Transverse colon (tissue), 4 donors: ENCODE measurements around the gene PGAM2. TPM values are rescaled to one million over a fixed set of nuclear protein-coding genes. Genes with fewer than 3 reads are reported as not detected.

ENCODE experiments used
- DNase-seq: peaks from one replicate; pipeline ENCODE4 v3.0.0-alpha.2; 2019
- H3K27ac ChIP-seq, 4 donors: fragments of 200-600 bp; sonication (generic); 2 replicates each; pipeline ENCODE4 v1.5.1; 2016 to 2018; ENCODE audit warnings: inconsistent platforms in 4 of 4
- H3K27me3 ChIP-seq: fragments of 200-600 bp; sonication (generic); 2 replicates; pipeline ENCODE4 v1.5.1; 2017; ENCODE audit warnings: inconsistent platforms
- H3K36me3 ChIP-seq, 4 donors: fragments of 200-600 bp; sonication (generic); 2 replicates each; pipeline ENCODE4 v1.5.1; 2017 to 2019; ENCODE audit warnings: inconsistent platforms in 4 of 4
- H3K4me1 ChIP-seq, 4 donors: fragments of 200-600 bp; sonication (generic); 2 replicates each; pipeline ENCODE4 v1.5.1; 2017 to 2020; ENCODE audit warnings: inconsistent platforms in 4 of 4
- H3K4me3 ChIP-seq, 4 donors: fragments of 200-600 bp; sonication (generic); 1 replicate in 1 of 4; 2 replicates in 3 of 4; pipeline versions ENCODE4 v1.5.1 to v1.6.1; 2017 to 2019; ENCODE audit warnings: inconsistent platforms in 4 of 4
- H3K9me3 ChIP-seq, 2 donors: fragments of 200-600 bp; sonication (generic); 2 replicates each; pipeline ENCODE4 v1.5.1; 2017 to 2019; ENCODE audit warnings: inconsistent platforms in 2 of 2
- EP300 ChIP-seq: sonication (generic); formaldehyde crosslinking; IDR thresholded peaks from one replicate; pipeline ENCODE4 v1.6.1; 2017; ENCODE audit warnings: antibody characterized with exemption, low read depth
- POLR2A ChIP-seq: fragments of 450-650 bp; IDR thresholded peaks from one replicate; pipeline ENCODE4 v1.6.1; 2016; ENCODE audit warnings: antibody characterized with exemption, mild to moderate bottlenecking, moderate library complexity
- POLR2AphosphoS5 ChIP-seq, 3 donors: sonication (generic); formaldehyde crosslinking; IDR thresholded peaks; one replicate each; pipeline ENCODE4 v1.6.1; 2016; ENCODE audit warnings: antibody characterized with exemption in 3 of 3
- WGBS, 2 donors: methylation state at CpG; one replicate each; pipeline ENCODE4 v1.1.5; 2018; ENCODE audit warnings: low coverage in 1 of 2; 5-methylcytosine and 5-hydroxymethylcytosine counted together
- in situ Hi-C, 4 donors: fragments of 200-750 bp; cut with MboI; loops; one replicate each; pipeline versions ENCODE4 v1.15.0 to v1.15.1; 2017; ENCODE audit warnings: low sequenced_read_pairs in 3 of 4, low pct_ligation_motif_present in 1 of 4, low pct_unique_long_range_greater_than_20kb in 1 of 4
- intact Hi-C: fragments of 100-400 bp; cut with DNase I; formaldehyde crosslinking; loops from one replicate; pipeline ENCODE4 v1.15.1; 2023; ENCODE audit warnings: low total_unique reads
- total RNA-seq, 4 donors: library from RNA; depleted of rRNA; stranded (reverse); fragments of >200 nt; gene quantifications; one replicate each; pipeline ENCODE4 v1.1.0, GENCODE V29; 2016
- TF ChIP-seq, protein P1 (sequence below), 5 experiments: fragments of 200-600 bp in 3 of 5; fragments of 450-650 bp in 2 of 5; sonication (generic) in 3 of 5; IDR thresholded peaks; 1 replicate in 2 of 5; 2 replicates in 3 of 5; pipeline ENCODE4 v1.5.1; 2016 to 2017; ENCODE audit warnings: antibody characterized with exemption in 5 of 5, inconsistent platforms in 3 of 5, mild to moderate bottlenecking in 2 of 5, moderate library complexity in 1 of 5

PGAM2 gene
- total RNA-seq, 4 donors from 2014 or later = 9.7 TPM; not detected in 3

DNA sequence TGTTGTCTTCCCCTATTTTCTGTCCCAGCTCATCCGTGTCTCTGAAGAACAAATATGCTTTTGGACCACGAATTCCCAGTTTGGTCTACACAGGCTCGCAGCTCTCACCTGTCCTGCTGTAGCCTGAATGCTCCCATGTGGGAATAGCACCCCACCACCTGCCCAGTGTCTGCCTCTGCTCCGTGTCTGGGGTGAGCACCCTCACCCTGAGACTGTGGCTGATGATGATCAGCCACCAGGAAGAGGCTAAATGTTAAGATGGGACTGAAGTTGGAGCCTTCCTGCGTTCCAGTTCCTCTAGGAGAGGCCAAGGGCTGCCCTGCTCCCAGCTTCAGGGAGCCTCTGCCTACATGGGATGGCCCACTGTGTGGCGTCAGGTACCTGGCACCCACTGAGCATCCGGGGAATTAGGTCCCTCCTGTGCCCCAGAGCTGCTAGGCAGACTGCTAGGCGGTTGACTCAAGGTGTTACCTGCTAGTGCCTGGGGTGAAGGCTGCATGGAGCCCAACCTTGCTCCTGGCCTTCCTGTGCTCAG lies 3.7 kb downstream of the PGAM2 start:
- no peak overlapping the region for H3K27ac ChIP-seq
- intact Hi-C loops = no loop called here
- in situ Hi-C loops = no loop called here
- H3K9me3 ChIP-seq = no peaks in the 10 kb centered on the region
- H3K4me3 ChIP-seq = no peak overlapping the region
- H3K4me1 ChIP-seq = peaks cover 16 to 20% (median 18%) of the 10 kb centered on the region in 4 donors
- DNase-seq = peak; percentile 1
- H3K36me3 ChIP-seq = peaks cover 0 to 49% (median 23%) of the 10 kb centered on the region in 4 donors
- no peaks in the 10 kb centered on the region for H3K27me3 ChIP-seq
- 86% methylated on average over 7 of the region's 8 CpGs; no CpG with 5 or more reads in 1 of the 2 donors for whole genome bisulfite sequencing, 2 donors
- TF ChIP-seq EP300 = no peak
- TF ChIP-seq POLR2AphosphoS5 (IDR thresholded peaks at IDR 0.05) = no peak
- no peak for TF ChIP-seq POLR2A
- TF ChIP-seq, protein P1, sequence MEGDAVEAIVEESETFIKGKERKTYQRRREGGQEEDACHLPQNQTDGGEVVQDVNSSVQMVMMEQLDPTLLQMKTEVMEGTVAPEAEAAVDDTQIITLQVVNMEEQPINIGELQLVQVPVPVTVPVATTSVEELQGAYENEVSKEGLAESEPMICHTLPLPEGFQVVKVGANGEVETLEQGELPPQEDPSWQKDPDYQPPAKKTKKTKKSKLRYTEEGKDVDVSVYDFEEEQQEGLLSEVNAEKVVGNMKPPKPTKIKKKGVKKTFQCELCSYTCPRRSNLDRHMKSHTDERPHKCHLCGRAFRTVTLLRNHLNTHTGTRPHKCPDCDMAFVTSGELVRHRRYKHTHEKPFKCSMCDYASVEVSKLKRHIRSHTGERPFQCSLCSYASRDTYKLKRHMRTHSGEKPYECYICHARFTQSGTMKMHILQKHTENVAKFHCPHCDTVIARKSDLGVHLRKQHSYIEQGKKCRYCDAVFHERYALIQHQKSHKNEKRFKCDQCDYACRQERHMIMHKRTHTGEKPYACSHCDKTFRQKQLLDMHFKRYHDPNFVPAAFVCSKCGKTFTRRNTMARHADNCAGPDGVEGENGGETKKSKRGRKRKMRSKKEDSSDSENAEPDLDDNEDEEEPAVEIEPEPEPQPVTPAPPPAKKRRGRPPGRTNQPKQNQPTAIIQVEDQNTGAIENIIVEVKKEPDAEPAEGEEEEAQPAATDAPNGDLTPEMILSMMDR (IDR thresholded peaks at IDR 0.05) = no peak

DNA sequence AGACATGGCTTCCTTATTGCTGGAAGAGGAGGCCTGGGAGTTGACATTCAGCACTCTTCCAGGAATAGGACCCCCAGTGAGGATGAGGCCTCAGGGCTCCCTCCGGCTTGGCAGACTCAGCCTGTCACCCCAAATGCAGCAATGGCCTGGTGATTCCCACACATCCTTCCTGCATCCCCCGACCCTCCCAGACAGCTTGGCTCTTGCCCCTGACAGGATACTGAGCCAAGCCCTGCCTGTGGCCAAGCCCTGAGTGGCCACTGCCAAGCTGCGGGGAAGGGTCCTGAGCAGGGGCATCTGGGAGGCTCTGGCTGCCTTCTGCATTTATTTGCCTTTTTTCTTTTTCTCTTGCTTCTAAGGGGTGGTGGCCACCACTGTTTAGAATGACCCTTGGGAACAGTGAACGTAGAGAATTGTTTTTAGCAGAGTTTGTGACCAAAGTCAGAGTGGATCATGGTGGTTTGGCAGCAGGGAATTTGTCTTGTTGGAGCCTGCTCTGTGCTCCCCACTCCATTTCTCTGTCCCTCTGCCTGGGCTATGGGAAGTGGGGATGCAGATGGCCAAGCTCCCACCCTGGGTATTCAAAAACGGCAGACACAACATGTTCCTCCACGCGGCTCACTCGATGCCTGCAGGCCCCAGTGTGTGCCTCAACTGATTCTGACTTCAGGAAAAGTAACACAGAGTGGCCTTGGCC lies 4.3 kb downstream of the PGAM2 start:
- intact Hi-C loops = no loop called here

DNA sequence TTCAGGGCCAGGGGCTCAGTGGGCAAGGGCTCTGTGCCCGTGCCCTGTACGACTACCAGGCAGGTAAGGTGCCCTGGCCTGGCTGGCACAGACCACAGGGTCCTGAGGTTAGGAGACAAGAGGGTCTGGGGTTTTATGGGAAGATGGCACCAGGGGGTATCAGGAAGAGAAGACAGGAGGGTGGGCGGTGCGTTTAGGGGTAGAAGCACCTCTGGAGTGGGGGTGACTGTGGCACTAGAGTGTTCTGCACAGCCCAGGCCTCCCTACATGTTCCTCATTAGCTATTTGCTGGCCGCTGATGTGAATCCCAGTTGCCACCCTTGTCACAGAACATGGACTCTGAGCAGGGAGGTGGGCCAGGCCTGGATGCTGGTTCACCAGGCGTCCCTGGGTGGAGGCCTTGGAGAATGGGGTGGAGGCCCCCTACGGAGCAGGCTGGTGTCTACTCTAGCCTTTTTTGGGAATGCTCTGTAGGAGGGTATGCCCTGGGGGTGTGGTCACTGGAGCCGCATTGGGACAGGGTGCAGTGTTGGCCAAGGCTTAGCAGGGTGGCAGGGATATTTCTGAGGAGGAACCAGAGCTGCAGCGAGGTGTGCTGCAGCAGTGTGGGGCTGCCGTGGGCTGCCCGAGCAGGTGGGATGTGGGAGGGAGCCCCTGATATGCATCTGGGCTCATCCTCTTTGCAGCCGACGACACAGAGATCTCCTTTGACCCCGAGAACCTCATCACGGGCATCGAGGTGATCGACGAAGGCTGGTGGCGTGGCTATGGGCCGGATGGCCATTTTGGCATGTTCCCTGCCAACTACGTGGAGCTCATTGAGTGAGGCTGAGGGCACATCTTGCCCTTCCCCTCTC lies 5.0 kb downstream of the PGAM2 start:
- H3K9me3 ChIP-seq = no peaks in the 10 kb centered on the region
- no peaks in the 10 kb centered on the region for H3K27me3 ChIP-seq
- intact Hi-C loops (no loop called here), in situ Hi-C loops (no loop called here)
- TF ChIP-seq, protein P1 (IDR thresholded peaks at IDR 0.05) = no peak
- TF ChIP-seq POLR2AphosphoS5 (IDR thresholded peaks at IDR 0.05) (no peak), POLR2A (no peak), EP300 (no peak)
- DNase-seq = peak; percentile 4
- peaks cover 10 to 12% (median 11%) of the 10 kb centered on the region in 4 donors for H3K4me1 ChIP-seq
- whole genome bisulfite sequencing, 2 donors = 94% methylated on average over 21 of the region's 21 CpGs; no CpG with 5 or more reads in 1 of the 2 donors
- H3K4me3 ChIP-seq = no peak overlapping the region
- H3K27ac ChIP-seq = no peak overlapping the region
- H3K36me3 ChIP-seq = peaks cover 0 to 56% (median 28%) of the 10 kb centered on the region in 4 donors

More for the DNA sequence above, 4.3 kb downstream of the PGAM2 start:
- Histone ChIP-seq H3K4me3 (no peak overlapping the region), H3K4me1 (peaks cover 16 to 19% (median 17%) of the 10 kb centered on the region in 4 donors), H3K36me3 (peaks cover 0 to 55% (median 26%) of the 10 kb centered on the region in 4 donors), H3K27me3 (no peaks in the 10 kb centered on the region), H3K27ac (no peak overlapping the region), H3K9me3 (no peaks in the 10 kb centered on the region)
- in situ Hi-C loops = no loop called here
- TF ChIP-seq POLR2A (no peak), EP300 (no peak), POLR2AphosphoS5 (IDR thresholded peaks at IDR 0.05) (no peak)
- TF ChIP-seq, protein P1 (IDR thresholded peaks at IDR 0.05) = no peak
- WGBS, 2 donors = 86% methylated on average over 8 of the region's 8 CpGs; no CpG with 5 or more reads in 1 of the 2 donors
- DNase-seq = peak; percentile 5
